MM.1S (cell line): ENCODE measurements around the gene KRTAP5-9.

ENCODE experiments used
- EZH2 ChIP-seq: fragments of 300-600 bp; sonication (generic); optimal IDR thresholded peaks from 2 replicates; pipeline ENCODE3; 2017; ENCODE audit warnings: low read depth, mild to moderate bottlenecking, antibody characterized with exemption, low read length, mixed read lengths
- EZH2phosphoT487 ChIP-seq: fragments of 300-600 bp; sonication (generic); IDR thresholded peaks from 2 replicates; pipeline ENCODE4 v1.6.1; 2018; ENCODE audit warnings: antibody characterized with exemption, low read length
- TF ChIP-seq, protein P1 (sequence below): fragments of 300-600 bp; sonication (generic); IDR thresholded peaks from 2 replicates; pipeline ENCODE4 v1.5.1; 2016; ENCODE audit warnings: antibody characterized with exemption, low read length, mixed read lengths

DNA sequence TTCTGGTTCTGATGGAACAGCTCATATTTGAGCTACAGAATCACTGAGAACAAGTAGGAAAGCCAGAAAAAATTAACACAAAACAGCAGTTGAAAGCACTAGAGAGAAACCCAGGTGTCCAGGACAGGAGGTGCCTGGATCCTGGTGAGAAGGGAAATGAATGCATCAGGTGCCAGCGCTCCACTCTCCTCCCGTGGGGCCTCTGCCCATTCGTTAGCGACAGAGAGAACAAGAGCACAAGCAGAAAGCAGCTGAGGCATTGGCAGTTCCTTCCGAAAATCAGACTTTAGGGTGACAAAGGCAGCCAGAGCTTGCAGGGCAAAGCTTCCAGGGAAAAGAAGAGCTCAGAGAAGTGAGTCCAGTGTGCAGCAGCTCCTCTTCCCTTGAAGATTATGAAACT is 41.1 kb upstream of the KRTAP5-9 start:
- TF ChIP-seq EZH2 (no peak), EZH2phosphoT487 (no peak)
- TF ChIP-seq, protein P1, sequence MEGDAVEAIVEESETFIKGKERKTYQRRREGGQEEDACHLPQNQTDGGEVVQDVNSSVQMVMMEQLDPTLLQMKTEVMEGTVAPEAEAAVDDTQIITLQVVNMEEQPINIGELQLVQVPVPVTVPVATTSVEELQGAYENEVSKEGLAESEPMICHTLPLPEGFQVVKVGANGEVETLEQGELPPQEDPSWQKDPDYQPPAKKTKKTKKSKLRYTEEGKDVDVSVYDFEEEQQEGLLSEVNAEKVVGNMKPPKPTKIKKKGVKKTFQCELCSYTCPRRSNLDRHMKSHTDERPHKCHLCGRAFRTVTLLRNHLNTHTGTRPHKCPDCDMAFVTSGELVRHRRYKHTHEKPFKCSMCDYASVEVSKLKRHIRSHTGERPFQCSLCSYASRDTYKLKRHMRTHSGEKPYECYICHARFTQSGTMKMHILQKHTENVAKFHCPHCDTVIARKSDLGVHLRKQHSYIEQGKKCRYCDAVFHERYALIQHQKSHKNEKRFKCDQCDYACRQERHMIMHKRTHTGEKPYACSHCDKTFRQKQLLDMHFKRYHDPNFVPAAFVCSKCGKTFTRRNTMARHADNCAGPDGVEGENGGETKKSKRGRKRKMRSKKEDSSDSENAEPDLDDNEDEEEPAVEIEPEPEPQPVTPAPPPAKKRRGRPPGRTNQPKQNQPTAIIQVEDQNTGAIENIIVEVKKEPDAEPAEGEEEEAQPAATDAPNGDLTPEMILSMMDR, result no peak
